HuH-7.5 (cell line): ENCODE data around the gene PHETA1.
A peak's percentile ranks its signal among the peaks of the same experiment; 100 is the strongest.
"Not testable (repeated sequence)": the region's sequence is repeated elsewhere in the genome, so short reads cannot be mapped to it uniquely, and the experiment has no call there.

Experiments
- DNase-seq: peaks from one replicate; pipeline ENCODE4 v3.0.0; 2011; ENCODE audit warnings: low spot score

Gene PHETA1

GRCh38 chr12:111349101-111349747, 19.7 kb downstream of the PHETA1 start:
- DNase-seq = no peak

GRCh38 chr12:111347891-111348644, 20.8 kb downstream of the PHETA1 start:
- DNase-seq = no peak

- no peak for DNase-seq
These were observed 24.5 kb downstream of the PHETA1 start for GRCh38 chr12:111344254-111344875.

DNA sequence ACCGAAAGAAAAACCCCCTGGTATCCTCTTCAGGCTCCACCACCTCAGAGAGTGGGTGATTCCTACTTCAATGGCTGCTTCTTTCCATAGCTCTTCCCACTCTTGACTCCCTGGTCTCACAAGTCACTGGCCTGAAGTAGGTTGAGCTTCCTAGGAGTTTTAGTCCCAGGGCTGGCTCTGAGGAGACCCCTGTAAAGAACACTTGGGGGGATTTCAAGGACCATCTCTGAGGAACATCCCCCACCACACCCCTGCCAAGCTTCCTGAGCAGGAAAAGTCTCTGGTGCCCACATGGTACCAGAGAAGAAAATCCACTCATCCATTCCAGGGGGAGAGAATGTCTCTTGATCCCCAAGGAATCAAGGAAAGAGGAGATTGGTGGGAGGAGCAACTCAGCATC, 25.7 kb downstream of the PHETA1 start:
- no peak for DNase-seq

- no peak for DNase-seq
These were observed 26.5 kb downstream of the PHETA1 start for GRCh38 chr12:111342376-111342775.

DNA sequence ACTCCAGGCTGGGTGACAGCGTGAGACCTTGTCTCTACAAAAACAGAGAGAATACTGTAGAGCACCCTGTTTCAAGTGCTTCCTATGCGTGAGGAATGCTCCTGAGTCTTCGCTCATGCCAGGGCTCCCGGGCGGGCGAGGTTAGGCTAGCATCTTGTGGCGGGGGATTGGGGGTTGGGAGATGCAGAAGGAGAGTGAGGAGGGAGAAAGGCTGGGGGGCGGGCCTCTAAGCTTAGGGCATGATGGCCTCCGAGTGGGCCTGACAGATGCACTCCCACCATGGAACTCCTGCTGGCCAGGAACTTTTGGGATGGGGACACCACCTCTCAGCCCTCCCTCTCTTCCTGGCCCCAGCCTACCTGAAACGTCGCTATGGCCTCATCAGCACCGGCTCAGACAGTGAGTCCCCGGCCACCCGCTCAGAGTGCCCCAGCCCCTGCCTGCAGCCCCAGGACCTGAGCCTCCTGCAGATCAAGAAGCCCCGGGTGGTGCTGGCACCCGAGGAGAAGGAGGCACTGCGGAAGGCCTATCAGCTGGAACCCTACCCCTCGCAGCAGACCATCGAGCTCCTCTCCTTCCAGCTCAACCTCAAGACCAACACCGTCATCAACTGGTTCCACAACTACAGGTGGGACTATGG, 27.3 kb downstream of the PHETA1 start:
- DNase-seq = no peak

GRCh38 chr12:111340680-111341079, 28.2 kb downstream of the PHETA1 start:
- not testable (repeated sequence) for DNase-seq

- no peak for DNase-seq
These were observed 28.7 kb downstream of the PHETA1 start for GRCh38 chr12:111340231-111340630.

GRCh38 chr12:111339321-111339938, 29.5 kb downstream of the PHETA1 start:
- DNase-seq = no peak

DNA sequence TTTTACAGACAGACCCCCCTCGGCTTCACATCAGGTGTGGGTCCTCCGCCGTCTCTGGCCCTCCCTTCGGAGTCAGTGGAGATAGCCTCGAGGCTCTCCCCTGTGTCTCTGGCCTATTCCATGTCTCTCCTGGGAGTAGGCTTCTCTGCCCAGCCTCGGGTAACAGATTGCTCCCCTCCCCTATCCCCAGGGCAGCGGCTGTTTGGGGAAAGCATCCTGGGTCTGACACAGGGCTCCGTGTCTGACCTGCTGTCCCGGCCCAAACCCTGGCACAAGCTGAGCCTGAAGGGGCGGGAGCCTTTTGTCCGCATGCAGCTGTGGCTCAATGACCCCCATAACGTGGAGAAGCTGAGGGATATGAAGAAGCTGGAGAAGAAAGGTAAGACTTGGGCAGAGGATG, 30.8 kb downstream of the PHETA1 start:
- no peak for DNase-seq

GRCh38 chr12:111337371-111337770, 31.5 kb downstream of the PHETA1 start:
- DNase-seq = no peak

DNA sequence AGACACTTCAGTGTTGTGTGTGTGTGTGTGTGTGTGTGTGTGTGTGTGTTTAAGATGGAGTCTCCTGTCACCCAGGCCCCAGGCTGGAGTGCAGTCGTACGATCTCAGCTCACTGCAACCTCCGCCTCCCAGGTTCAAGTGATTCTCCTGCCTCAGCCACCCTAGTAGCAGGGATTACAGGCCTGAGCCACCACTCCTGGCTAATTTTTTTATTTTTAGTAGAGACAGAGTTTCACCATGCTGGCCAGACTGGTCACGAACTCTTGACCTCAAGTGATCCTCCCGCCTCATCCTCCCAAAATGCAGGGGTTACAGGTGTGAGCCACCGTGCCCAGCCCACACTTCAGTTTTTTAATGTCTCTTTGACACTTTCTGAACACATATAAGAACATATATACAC, 32.5 kb downstream of the PHETA1 start:
- not testable (repeated sequence) for DNase-seq

GRCh38 chr12:111335811-111336210, 33.1 kb downstream of the PHETA1 start:
- DNase-seq = no peak

- DNase-seq = not testable (repeated sequence)
These were observed 33.6 kb downstream of the PHETA1 start for GRCh38 chr12:111335301-111335700.

- no peak for DNase-seq
These were observed 34.4 kb downstream of the PHETA1 start for GRCh38 chr12:111334393-111334915.

GRCh38 chr12:111330800-111331752, 37.8 kb downstream of the PHETA1 start:
- DNase-seq = peak; percentile 57

GRCh38 chr12:111328138-111328537, 40.8 kb downstream of the PHETA1 start:
- no peak for DNase-seq

- no peak for DNase-seq
These were observed 41.4 kb downstream of the PHETA1 start for GRCh38 chr12:111327474-111327873.

DNA sequence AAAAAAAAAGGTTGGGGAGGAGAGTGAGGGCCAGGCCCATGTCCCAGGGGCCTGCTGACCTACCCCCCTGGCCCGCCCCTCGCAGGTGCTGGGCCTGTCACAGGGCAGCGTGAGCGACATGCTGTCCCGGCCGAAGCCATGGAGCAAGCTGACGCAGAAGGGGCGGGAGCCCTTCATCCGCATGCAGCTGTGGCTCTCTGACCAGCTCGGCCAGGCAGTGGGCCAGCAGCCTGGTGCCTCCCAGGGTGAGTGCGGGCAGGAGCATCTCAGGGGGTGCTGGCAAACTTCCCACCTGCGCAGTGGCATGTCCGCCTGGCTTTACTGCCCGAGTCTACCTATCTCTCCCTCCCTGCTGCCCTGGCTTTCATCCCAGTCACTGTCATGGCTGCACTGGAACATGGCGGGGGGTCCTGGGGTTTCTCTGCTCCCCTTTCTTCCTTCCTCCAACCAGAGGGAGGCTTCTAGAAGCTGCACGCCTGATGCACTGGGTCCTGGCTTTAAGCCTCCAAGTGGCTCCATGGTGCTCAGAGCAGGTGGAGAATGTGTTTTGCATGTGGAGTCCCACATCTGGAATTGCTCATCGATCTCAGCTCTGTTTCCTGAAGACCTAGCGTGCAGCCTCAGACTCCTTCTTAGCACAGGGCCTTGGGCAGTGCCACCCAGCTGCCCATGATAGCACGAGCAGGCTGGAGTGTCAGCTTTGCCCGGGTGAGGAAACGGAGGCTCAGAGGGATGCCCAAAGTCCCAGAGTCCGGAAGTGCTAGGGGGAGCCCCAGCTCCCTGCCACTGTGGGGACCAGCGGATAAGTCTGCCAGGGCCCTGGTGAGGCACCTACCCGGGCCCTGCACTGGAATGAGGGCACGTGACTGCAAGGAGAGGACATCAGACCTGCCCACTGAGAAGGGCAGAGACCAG, 46.3 kb downstream of the PHETA1 start:
- DNase-seq = no peak

DNA sequence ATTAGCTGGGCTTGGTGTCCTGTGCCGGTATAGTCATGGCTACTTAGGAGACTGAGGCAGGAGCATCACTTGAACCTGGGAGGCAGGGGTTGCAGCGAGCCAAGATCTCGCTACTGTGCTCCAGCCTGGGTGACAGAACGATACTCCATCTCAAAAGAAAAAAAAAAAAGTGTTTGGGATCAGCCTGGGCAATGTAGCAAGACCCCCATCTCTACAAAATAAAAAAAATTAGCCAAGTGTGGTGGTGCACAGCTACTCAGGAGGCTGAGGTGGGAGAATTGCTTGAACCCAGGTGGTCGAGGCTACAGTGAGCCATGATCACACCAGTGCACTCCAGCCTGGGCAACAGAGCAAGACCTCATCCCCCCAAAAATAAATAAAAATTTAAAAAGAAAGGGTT, 47.6 kb downstream of the PHETA1 start:
- no peak for DNase-seq
